GM12801 (cell line): ENCODE results near the gene ARSJ.

Experiments
- CTCF ChIP-seq: IDR thresholded peaks from one replicate; pipeline ENCODE4 v1.5.1; 2011; ENCODE audit warnings: control low read depth; ENCODE audit not compliant: insufficient read length; ENCODE audit errors: extremely low read depth

ARSJ gene

GRCh38 chr4:113907559-113907958 is 71.9 kb downstream of the ARSJ start:
- TF ChIP-seq CTCF: no peak

- TF ChIP-seq CTCF: no peak
Measured at GRCh38 chr4:113905301-113905700, 74.1 kb downstream of the ARSJ start.

- no peak for TF ChIP-seq CTCF
Measured at GRCh38 chr4:113904877-113905276, 74.6 kb downstream of the ARSJ start.

GRCh38 chr4:113901994-113902787 is 77.3 kb downstream of the ARSJ start:
- no peak for TF ChIP-seq CTCF

GRCh38 chr4:113899271-113900070 is 80.0 kb downstream of the ARSJ start:
- TF ChIP-seq CTCF: no peak

GRCh38 chr4:113893546-113893945 is 85.9 kb downstream of the ARSJ start:
- no peak for TF ChIP-seq CTCF

- TF ChIP-seq CTCF: no peak
Measured at GRCh38 chr4:113888006-113888405, 91.4 kb downstream of the ARSJ start.
